ENCODE results near the gene TMEM52.

TMEM52 gene

DNA sequence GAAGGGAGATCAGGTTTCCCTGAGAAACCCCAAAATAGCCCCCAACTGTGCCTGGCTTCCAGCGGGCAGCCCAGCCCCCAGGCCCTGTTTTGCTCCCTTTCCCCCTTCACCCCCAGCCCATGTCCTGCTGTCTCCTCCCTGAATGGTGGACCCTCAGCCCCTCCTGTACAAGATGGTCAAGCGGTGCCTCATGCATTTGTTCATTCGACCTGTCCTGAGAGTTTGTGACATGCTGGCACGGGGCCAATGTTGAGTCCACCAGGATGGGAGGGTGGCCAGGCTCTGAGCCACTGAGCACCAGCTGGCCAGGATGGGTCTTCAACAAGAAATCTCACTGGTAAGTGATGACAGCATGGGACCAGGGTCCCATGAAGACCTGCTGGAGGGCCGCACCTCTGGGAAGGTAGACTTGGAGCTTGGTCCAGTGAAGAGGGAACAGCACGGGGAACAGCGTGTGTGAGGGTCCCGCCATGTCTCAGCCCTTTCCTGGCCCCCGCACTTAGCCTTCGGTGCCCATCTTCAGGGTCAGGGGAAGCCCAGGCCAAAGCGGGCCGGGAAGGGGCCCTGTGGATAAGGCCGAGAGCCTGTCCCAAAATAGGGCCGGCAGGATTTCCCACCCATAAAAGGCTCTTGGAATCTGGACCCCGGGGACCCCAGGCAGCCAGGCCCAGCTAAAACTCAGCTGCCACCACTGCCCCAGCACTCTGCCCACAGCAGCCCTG is 3.9 kb downstream of the TMEM52 start, which contains the start of gene CALML6:
Gene CALML6, plus strand, starts transcription at position 290 of the 722 bp plus-strand sequence. Its CDS starts 21 bp downstream, at position 311.
- DNase-seq (ENCODE audit: low read depth in 2 of 2, low spot score in 1 of 2), result no peak

DNA sequence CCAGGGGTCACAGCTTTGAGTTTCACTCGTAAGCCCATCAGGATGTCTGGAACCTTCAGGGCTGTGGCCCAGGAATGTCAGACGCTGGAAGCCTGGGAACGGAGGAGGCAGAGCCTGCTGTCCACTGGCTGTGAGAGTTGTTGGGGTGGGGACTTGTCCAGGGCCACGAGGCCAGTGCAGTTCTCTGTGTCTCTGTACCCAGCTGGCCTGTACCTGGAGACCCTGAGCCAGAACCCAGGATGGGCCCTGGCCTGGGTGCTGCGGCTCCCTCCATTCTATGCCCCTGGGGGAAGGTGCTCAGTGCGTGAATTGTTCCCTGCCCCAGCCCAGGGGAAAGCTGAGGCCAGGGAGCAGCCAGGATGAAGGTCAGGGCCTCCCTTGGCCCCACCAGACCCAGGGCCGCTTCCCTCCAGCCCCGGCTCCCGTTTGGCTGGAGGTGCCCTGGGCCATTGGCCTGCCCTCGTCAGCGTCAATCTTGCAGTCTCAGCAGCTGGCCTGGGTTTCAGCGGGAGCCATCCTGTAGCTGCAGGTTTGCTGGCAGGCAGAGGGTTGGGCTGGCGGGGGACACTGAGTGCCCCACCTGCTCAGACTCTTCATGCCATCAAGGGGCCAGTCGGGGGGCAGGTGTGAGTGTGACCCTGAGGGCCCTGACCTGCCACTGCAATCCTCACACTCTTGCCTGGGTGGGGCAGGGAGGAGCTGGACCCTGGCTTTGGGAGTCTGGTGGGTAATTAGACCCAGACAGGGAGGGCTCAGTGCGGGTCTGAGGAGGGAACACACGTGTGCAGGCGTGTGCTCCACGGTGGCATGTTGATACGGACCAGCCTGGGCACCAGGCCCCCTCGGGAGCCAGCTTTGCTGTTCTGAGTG is 4.7 kb downstream of the TMEM52 start:
- no peak for DNase-seq (ENCODE audit: low read depth in 2 of 2, low spot score in 1 of 2)

DNA sequence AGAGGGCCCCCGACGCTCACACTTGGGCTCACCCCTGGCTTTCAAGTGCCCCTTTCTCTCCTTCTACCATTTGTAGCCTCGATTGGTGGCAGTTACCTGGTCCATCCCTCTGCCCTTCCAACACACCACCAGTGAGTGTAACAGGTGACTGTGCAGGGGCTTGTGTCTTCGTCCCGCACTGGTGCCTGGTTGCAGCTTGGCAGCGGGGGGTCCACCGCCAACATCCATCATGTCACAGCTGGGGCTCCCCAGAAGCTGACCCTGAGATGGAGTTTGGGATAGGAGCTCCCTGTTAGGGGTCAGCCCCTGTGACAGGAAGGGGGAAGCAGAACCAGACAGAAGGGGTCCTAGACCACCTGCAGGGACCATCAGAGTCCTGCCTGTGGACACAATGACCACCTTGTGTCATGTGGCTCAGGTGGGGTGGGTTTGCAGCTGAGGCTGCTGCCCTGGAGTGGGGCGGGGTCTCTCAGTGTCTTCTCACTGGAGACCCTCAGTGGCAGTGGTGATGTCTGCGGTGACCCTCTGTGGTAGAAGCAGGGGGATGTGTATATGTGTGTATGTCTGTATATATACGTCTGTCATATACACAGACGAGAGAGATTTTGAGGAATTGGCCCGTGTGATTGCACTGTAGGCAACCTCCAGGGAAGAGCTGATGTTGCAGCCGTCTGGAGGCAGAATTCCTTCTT is 7.6 kb downstream of the TMEM52 start:
- DNase-seq (ENCODE audit: low read depth in 2 of 2, low spot score in 1 of 2), result no peak

DNA sequence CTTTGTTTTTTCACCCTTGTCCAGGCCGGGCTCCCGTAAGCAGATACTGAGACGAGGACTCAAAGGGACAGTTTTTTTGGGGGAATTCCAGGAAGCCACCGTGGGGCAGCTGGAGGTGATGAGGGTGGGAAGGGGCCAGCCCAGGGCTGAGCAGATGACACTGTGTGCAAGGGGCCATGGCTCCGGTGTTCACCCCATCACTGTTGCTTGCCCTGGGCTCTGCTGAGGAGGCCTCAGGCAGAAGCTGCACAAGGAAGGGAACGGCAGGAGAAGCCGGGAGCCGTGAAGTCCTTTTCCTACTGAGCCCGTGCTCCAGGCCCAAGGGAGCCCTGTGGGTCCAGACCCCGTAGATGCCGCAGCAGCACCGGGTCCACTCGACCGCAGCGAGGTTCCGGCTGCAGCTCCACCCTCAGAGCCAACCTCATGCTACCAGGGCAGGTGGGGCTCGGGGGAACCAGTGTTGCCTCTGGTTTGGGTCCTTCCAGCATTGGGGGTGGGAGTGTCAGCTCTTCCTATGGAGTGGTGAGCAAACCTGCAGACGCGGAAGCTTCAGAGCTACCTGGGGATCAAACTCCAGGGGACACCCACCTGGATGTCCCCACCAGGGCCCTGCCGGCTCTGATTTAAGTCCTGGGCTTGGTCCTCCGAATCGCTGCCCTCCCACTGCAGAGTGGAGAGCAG is 8.3 kb downstream of the TMEM52 start:
- no peak for DNase-seq (ENCODE audit: low read depth in 2 of 2, low spot score in 1 of 2)

DNA sequence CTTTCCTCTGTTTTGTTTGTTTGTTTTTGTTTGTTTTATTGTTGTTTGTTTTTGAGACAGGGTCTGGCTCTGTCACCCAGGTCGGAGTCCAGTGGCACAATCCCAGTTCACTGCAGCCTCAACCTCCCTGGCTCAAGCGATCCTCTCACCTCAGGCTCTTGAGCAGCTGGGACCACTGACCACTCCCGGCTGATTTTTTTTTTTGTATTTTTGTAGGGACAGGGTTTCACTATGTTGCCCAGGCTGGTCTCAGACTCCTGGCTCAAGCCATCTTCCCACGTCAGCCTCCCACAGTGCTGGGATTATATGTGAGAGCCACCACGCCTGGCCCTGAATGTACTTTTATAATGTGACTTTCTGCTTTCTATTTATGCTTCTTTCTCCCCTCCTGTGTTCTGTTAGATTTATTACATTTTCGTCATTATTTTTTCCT is 9.0 kb downstream of the TMEM52 start:
- DNase-seq (ENCODE audit: low read depth in 2 of 2, low spot score in 1 of 2), result no peak

DNA sequence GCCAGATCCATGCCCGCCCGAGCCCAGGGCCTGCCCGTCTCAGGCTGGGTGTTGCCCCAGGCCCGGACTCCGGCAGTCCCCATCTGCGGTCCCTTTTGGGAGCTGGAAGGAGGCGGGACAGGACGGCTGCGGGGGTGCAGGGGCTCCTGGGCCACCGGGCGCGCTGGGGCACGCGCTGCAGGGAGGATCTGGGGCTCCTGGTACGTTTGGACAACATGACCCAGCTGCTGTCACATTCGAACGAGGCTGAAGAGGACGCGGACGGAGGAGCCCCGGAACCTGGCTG is 10.6 kb downstream of the TMEM52 start:
- DNase-seq (ENCODE audit: low read depth in 2 of 2, low spot score in 1 of 2), result no peak

DNA sequence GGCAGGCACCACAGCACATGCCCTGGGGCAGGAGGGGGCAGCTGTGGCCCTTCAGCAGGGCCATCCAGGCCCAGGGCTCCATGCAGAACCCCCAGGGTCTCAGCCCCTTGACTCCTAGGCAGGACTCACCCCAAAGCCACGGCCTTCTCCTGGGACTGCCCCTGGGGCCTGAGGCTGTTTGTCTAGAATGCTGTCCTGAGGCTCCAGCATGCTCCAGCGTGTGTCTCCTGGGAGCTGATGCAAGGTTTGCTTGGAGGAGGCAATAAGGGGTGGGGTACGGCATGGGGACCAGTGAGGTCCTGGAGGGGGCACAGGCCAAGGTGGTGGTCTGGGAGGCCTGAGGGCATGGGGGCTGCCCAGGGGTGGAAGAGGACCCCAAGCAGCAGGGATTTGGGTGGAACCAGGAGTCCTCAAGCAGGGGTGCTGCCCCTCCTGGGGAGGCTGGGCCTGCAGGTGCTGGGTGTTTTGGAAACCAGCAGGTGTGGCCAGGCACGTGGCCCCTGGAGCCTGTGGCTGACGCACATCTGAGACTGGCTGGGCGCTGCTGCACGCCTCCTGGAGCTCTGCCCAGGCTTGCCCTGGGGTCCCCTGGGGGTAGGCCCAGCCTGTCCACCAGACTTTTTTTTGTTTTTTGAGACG is 11.9 kb downstream of the TMEM52 start:
- DNase-seq (ENCODE audit: low read depth in 2 of 2, low spot score in 1 of 2), result no peak

DNA sequence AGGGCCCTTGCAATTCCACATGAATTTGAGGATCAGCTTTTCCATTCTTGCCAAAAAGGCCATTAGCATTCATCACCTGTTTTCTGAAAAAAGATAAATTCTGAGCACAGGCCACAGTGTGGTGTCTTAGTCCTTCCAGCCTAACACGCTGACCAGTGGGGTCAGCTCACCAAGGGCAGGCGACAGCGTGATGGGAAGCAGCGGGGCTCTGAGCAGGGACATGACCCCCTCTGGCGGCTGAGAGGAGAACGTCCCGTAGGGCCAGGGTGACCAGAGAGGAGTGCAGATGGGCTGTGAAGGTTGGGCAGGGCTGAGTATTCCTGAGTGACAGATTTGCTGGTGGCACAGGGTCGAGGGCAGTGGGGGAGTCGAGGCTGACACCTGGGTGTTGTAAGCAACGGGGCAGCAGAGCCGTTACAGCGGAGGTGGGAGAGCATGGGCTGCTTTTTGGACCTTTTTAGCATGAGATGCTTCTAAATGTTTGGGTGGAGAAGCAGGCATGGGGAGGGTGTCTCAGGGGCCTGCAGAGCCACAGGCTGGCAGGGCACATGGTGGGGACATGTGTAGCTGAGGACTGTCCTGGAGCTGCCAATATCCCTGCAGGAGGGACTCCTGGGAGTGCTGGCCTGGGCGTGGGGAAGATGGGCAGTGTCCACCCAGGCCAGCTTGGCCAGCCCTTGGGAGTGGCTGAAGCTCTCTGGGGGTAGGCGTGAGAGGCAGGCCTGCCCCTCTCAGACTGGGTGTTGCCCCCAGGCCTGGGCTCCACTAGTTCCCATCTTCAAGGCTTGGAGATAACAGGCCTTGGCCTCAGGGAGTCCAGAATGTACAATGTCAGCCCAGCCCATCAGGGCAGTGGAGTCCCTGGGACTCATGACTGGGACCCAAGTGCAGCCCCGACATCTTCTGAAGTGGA is 12.6 kb downstream of the TMEM52 start:
- DNase-seq (ENCODE audit: low read depth in 2 of 2, low spot score in 1 of 2), result peak; percentile 36 to 47

DNA sequence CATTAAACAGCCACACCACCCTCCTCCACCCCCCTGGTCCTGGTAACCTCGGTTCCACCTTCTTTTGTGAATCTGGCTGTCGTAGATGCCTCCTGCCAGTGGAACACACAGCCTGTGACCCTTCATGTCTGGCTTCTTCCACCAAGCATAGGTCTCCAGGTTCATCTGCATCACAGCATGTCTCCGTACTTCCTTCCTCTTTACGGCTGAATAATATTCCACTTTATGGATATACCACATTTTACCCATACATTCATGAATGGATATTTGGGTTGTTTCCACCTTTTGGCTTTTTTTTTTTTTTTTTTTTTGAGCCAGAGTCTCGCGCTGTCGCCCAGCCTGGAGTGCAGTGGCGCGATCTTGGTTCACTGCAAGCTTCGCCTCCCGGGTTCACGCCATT is 15.9 kb downstream of the TMEM52 start:
- no peak for DNase-seq (ENCODE audit: low read depth in 2 of 2, low spot score in 1 of 2)

DNA sequence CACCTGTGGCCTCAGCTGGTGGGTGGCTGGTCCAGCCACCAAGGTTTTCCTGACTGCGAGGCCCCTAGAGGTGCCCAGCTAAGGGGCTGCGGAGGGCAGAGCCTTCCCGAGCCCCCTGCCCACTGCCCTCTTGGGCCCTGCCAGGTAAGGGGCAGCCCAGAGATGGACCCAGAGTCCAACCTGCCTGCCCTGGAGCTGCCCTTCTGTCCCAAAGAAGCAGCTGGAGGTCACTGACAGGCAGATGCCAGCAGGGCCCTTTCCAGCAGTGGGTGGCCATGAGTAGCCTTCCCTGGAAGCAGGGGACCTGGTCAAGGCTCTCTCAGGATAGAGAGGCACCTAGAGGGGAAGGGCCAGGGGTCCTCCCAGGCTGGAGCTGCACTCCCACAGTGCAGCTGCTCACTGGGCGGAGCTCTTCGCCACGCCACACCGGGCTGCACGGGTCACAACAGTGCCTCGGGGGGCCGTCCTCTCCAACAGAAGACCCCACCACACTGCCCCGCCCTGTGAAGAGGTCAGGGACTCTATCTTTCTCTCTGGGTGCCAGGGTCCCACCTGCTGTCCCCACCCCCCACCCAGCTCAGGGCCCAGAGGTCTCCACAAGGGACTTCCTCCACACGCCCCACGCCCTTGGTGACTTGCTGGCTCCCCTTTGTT is 17.3 kb downstream of the TMEM52 start:
- no peak for DNase-seq (ENCODE audit: low read depth in 2 of 2, low spot score in 1 of 2)

DNA sequence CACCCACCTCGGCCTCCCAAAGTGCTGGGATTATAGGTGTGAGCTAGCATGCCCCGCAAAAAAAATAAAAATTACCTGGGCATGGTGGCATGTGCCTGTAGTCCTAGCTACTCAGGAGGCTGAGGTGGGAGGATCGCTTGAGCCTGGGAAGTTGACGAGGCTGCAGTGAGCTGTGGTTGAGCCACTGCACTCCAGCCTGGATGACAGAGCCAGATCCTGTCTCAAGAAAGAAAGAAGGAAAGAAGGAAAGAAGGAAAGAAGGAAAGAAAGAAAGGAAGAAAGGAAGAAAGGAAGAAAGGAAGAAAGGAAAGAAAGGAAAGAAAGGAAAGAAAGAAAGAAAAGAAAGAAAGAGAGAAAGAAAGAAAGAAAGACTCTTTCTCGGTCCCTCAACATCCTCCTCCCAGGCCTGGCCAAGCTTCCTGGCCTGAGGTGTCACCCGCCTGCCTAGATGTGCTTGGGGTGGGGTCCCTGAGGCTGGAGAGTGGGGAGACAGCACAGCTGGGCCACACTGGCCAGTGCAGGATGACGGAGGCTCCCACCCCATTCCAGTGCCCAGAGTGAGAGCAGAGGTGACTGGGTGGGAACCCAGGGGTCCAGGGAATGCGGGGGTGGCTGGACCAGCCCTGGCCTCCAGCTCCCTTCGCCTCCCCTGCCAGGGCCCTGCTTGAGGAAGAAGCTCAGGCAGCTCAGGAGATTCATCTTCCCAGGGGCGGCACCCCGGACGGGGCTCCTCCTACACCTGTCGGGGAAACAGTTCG is 18.0 kb downstream of the TMEM52 start:
- DNase-seq (ENCODE audit: low read depth in 2 of 2, low spot score in 1 of 2), result no peak

DNA sequence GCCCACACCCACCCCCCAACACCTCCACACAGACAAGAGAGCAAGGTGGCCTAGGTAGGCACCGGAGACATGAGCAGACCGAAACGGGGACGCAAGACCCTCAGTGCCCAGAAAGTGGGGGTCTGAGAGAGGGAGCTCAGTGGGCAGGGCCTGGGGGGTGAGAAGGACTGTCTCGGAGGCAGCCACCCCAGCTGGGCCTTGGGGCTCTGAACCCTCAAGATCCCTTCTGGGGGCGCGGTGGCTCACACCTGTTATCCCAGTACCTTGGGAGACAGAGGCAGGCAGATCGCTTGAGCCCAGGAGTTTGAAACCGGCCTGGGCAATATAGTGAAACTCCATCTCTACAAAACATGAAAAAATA is 19.1 kb downstream of the TMEM52 start:
- no peak for DNase-seq (ENCODE audit: low read depth in 2 of 2, low spot score in 1 of 2)

DNA sequence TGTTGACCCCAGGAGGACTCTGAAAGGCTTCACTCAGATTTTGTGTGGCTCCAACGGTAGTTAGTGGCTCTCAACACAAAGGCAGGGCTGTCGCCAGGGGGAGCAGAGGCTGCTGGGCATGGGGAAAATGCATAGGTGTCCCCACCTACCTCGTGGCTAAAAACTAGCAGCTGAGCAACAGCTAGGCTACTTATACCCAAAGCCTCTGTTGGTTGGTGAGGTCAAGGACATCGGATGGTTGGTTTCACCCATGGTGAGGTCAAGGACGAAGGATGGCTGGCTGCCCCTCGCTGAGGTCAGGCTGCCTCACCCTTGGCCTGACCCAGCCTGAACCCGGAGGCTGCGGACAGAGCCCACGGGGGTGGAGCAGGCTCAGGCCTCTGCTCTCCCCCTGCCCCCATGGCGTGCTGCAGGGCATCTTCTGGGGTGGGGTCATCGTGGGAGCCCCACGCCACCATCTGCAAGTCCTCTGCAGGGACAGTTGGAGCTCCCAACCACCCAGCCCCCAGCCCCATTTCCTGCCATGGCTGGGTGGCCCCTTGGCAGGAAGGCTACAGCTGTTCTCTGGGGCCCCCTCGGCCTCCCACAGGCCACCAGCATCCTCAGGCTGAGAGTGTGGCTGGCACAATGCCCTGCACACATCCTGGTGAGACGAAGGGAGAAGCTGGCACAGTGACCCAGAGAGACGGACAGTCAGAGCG is 19.7 kb downstream of the TMEM52 start:
- DNase-seq (ENCODE audit: low read depth in 2 of 2, low spot score in 1 of 2), result no peak

DNA sequence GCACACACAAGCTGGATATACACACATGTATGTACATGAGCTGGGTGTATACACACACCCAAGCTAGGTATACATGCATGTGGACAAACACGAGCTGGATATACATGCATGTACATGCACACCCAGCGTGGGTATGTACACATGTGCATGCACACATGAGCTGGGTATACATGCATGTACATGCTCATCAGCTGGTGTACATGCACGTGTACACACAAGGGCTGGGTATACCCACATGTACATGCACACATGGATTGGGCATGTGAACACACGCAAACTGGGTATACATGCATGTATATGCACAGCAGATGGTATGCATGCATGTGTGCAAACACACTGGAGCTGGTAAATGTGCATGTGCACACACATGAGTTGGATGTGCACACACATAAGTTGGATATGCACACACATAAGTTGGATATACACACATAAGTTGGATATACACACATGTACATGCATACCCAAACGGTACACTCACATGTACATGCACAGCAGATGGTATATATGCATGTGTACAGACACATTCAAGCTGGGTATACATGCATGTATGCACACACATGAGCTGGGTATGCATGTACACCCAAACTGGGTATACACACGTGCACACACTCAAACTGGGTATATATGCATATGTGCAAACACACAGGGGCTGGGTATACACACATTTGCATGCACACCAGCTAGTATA is 20.7 kb downstream of the TMEM52 start:
- DNase-seq (ENCODE audit: low read depth in 2 of 2, low spot score in 1 of 2), result no peak

DNA sequence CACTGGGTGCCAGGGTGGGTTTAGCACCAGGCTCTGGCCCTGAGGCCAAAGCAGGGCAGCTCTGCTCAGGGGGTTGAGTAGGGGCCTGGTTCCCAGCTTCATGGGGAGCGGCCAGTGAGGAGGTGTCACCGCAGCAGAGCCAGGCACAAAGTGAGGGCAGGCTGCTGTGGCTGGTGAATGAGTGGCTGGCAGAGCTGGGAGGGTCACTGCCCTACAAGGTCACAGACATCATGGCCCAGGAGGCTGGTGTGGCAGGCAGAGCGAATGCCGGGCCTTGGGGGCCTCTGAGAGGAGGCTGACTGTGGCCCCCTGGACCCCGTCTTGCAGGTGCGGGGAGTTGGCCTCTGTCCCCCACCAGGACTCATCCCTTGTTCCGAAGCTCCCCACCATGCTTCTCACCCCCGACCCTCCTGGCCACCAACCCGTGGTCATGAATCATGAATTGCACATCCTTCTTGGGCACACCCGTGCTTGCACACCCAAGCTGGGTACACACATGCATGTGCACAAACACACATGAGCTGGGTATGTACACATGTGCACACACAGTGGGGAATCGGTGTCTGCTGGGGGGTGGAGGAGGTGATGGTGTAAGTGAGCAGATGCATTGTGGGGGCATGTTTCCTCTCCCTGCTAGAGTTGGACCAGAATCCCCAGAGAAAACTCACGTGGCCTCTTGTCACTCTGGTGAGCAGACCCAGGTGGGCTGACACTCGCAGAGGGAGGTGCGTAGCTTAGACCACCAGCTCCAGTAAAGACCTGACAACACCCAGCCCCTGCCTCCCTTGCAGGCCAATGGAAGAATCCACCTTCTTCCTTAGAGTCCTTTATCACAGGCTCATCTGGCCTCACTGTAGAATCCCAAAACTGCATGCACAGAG is 23.4 kb downstream of the TMEM52 start:
- DNase-seq (ENCODE audit: low read depth in 2 of 2, low spot score in 1 of 2), result no peak

DNA sequence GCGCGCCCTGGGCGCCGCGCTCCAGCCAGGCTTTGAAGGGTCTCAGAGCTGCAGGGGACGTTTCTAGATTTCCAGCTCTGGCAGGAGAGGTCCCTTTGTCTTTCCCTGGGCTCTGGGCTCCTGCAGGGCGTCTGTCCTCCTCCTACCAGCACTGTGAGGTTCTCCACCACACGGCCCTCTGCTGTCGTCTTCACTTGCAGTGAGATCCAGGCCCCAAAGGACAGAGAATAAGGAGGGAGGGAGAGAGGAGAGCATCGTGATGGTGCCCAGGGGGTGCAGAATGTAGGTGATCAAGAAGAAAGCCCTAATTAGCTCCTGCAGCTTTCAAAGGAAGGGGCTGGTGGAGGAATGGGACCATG is 24.0 kb downstream of the TMEM52 start:
- no peak for DNase-seq (ENCODE audit: low read depth in 2 of 2, low spot score in 1 of 2)
